Measurements from ENCODE around the gene LIPE.

DNA sequence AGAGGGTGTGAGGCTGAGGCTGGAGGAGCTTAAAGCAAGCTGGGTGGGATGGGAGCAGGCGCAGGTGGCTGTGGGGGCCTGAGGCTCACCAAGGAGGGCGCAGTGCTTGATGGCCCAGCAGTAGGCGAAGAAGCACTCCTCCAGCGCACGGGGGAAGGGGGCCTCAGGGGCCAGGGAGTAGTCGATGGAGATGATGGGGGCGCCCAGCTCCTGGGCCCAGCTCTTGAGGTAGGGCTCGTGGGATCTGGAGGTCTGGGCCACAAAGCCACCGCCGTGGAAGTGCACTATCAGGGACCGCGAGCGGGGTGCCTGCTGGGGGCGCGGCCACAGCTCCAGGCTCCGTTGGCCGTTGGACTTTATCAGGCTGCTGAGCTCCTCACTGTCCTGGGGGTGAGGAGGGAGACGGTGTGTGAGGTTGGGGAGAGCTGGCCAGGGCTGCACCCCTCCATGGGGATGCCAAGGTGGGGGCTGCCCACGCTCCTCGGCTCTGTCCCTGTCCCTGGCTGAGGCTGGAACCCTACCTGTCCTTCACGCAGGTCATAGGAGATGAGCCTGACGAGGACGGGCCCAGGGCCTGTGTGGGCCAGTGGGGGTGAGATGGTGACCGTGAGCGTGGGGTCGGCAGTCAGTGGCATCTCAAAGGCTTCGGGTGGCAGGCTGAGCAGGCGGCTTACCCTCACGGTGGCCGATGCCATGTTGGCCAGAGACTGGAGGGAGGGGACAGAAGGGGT is 19.9 kb downstream of the LIPE start:
- TF ChIP-seq, protein P1, sequence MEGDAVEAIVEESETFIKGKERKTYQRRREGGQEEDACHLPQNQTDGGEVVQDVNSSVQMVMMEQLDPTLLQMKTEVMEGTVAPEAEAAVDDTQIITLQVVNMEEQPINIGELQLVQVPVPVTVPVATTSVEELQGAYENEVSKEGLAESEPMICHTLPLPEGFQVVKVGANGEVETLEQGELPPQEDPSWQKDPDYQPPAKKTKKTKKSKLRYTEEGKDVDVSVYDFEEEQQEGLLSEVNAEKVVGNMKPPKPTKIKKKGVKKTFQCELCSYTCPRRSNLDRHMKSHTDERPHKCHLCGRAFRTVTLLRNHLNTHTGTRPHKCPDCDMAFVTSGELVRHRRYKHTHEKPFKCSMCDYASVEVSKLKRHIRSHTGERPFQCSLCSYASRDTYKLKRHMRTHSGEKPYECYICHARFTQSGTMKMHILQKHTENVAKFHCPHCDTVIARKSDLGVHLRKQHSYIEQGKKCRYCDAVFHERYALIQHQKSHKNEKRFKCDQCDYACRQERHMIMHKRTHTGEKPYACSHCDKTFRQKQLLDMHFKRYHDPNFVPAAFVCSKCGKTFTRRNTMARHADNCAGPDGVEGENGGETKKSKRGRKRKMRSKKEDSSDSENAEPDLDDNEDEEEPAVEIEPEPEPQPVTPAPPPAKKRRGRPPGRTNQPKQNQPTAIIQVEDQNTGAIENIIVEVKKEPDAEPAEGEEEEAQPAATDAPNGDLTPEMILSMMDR (conservative IDR thresholded peaks at IDR 0.05), result no peak
- no peak for TF ChIP-seq ZFX (IDR thresholded peaks at IDR 0.05)

Data from C4-2B (cell line).